ENCODE measurements around the gene MACROH2A2.

DNA sequence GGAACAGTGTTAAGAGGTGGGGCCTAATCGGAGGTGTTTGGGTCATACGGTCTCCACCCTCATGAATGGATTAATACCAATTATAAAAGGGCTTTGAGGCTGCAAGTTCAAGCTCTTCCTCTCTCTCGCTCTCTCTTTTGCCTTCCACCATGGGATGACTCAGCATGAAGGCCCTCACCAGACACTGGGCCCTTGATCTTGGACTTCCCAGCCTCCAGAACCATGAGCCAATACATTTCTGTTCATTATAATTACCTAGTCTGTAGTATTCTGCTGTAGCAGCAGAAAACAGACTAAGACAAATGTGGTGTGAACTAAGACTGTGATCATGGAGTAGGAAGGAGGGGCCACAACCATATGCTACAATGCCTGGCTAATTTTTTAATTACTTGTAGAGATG lies 72.3 kb downstream of the MACROH2A2 start:
- TF ChIP-seq, protein P1, sequence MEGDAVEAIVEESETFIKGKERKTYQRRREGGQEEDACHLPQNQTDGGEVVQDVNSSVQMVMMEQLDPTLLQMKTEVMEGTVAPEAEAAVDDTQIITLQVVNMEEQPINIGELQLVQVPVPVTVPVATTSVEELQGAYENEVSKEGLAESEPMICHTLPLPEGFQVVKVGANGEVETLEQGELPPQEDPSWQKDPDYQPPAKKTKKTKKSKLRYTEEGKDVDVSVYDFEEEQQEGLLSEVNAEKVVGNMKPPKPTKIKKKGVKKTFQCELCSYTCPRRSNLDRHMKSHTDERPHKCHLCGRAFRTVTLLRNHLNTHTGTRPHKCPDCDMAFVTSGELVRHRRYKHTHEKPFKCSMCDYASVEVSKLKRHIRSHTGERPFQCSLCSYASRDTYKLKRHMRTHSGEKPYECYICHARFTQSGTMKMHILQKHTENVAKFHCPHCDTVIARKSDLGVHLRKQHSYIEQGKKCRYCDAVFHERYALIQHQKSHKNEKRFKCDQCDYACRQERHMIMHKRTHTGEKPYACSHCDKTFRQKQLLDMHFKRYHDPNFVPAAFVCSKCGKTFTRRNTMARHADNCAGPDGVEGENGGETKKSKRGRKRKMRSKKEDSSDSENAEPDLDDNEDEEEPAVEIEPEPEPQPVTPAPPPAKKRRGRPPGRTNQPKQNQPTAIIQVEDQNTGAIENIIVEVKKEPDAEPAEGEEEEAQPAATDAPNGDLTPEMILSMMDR (IDR thresholded peaks at IDR 0.05): no peak
- no peak for TF ChIP-seq POLR2A (IDR thresholded peaks at IDR 0.05)

Measured in thyroid gland (tissue), 4 donors.